ENCODE results near the gene ADNP. TPM values are rescaled to one million over a fixed set of nuclear protein-coding genes. Genes with fewer than 3 reads are reported as not detected.
A peak's percentile ranks its signal among the peaks of the same experiment; 100 is the strongest.

The ADNP gene
- total and polyA plus RNA-seq, 2 of the 13 experiments (the other 11 are each of a cell fraction or from before 2014, with no cell fraction given): 21.0 to 21.5 TPM

DNA sequence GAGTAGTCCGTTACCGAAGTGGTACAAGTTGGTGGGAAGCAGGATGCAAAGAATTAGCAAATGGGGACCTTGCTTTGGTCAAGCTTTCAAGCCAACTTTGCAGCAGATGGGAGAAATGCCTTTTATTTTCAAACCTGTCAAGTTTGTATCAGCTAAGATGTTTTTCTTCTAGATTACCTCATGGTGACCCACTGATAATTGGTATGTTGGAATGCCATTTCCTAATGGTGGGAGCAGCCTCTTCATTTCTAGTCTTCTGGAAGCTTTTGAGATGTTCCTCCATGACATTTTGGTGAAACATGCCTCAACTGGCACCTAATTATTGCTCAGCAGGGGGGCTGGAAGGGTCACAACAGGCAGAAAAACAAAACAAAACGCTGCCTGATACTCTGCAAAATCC, 43.7 kb downstream of the ADNP start:
- Histone ChIP-seq H2AFZ (ENCODE audit: low read length) (no peak overlapping the region), H3K4me1 (ENCODE audit: insufficient read depth, low read length) (no peaks in the 10 kb centered on the region), H3K27ac (ENCODE audit: extremely low read length, insufficient read depth, low read length) (no peak overlapping the region), H3K79me2 (ENCODE audit: insufficient read depth, low read length) (no peaks in the 10 kb centered on the region), H3K9ac (ENCODE audit: insufficient read depth, low read depth, low read length) (no peak overlapping the region), H4K20me1 (ENCODE audit: insufficient read depth, low read length) (peaks cover 3% of the 10 kb centered on the region; the same call in 1 of the 2 replicates), H3K4me2 (ENCODE audit: low read depth, low read length) (no peak overlapping the region), H3K36me3 (replicated peaks in 1 of 2; ENCODE audit: control insufficient read depth in 1 of 2, insufficient read depth in 2 of 2, low read length in 2 of 2) (peaks cover 11 to 36% of the 10 kb centered on the region in 2 experiments), H3K27me3 (ENCODE audit: control insufficient read depth in 1 of 2, insufficient read depth in 2 of 2, low read length in 2 of 2) (no peaks in the 10 kb centered on the region), H3K4me3 (replicated peaks in 1 of 3; ENCODE audit: insufficient read depth in 1 of 3, low read depth in 2 of 3, low read length in 3 of 3) (no peak overlapping the region), H3K9me3 (ENCODE audit: low read length) (no peaks in the 10 kb centered on the region)
- no peak for TF ChIP-seq ZNF670 (CRISPR knock-in tag; IDR thresholded peaks at IDR 0.05; ENCODE audit: borderline replicate concordance)
- TF ChIP-seq LRRFIP1 (CRISPR knock-in tag; conservative IDR thresholded peaks at IDR 0.05): no peak
- TF ChIP-seq POLR2A (IDR thresholded peaks at IDR 0.05; ENCODE audit: insufficient read depth in 1 of 2, low read depth in 2 of 2, low read length in 2 of 2): 0 out of 4 replicates have a peak, but pooled peaks of 1 of the 2 experiments have one; percentile 4
- TF ChIP-seq POLR2AphosphoS5 (IDR thresholded peaks at IDR 0.05; ENCODE audit: low read depth, low read length): peak; percentile 45; the same call in 1 of the 2 replicates
- POLR2A ChIA-PET: no interaction called here
- no peak for ATAC-seq
- BruUV-seq (replicated peaks): no TSS peak
- FAIRE-seq: no peak
- intact Hi-C loops (cut with micrococcal nuclease; ENCODE audit: unreplicated experiment): no loop called here
- CTCF ChIA-PET (ENCODE audit: low intra/inter-chr PET ratio, low total read pairs): no interaction called here
- DNase-seq (ENCODE audit: low spot score): no peak
- in situ Hi-C loops (cut with HindIII; ENCODE audit: extremely low pct_ligation_motif_present, low pct_unique_long_range_greater_than_20kb): no loop called here
- 99% methylated on average over 3 of the region's 3 CpGs for WGBS (ENCODE audit: low lambda C conversion rate)

GRCh38 chr20:50886184-50886790, 45.0 kb downstream of the ADNP start:
- DNase-seq (ENCODE audit: low spot score) (no peak), FAIRE-seq (no peak), ATAC-seq (peak; percentile 8; the same call in 2 of the 3 replicates)
- Histone ChIP-seq H3K27me3 (ENCODE audit: control insufficient read depth in 1 of 2, insufficient read depth in 2 of 2, low read length in 2 of 2) (no peaks in the 10 kb centered on the region), H3K79me2 (ENCODE audit: insufficient read depth, low read length) (no peaks in the 10 kb centered on the region), H3K4me3 (replicated peaks in 1 of 3; ENCODE audit: insufficient read depth in 1 of 3, low read depth in 2 of 3, low read length in 3 of 3) (no peak overlapping the region), H3K4me2 (ENCODE audit: low read depth, low read length) (no peak overlapping the region), H3K27ac (ENCODE audit: extremely low read length, insufficient read depth, low read length) (no peak overlapping the region), H2AFZ (ENCODE audit: low read length) (no peak overlapping the region), H3K36me3 (replicated peaks in 1 of 2; ENCODE audit: control insufficient read depth in 1 of 2, insufficient read depth in 2 of 2, low read length in 2 of 2) (peaks cover 5 to 23% of the 10 kb centered on the region in 2 experiments), H3K4me1 (ENCODE audit: insufficient read depth, low read length) (no peaks in the 10 kb centered on the region), H3K9ac (ENCODE audit: insufficient read depth, low read depth, low read length) (no peak overlapping the region), H4K20me1 (ENCODE audit: insufficient read depth, low read length) (peaks cover 3% of the 10 kb centered on the region; the same call in 1 of the 2 replicates), H3K9me3 (ENCODE audit: low read length) (no peaks in the 10 kb centered on the region)
- no TSS peak for BruUV-seq (replicated peaks)
- ChIA-PET POLR2A (interaction anchor here (1.4 to 2.5 kb wide), 2 partner anchors 9 to 15 kb away, joined by 5 to 10 read pairs; no protein-coding TSS in a partner anchor), CTCF (ENCODE audit: low intra/inter-chr PET ratio, low total read pairs) (no interaction called here)
- intact Hi-C loops (cut with micrococcal nuclease; ENCODE audit: unreplicated experiment) (no loop called here), in situ Hi-C loops (cut with HindIII; ENCODE audit: extremely low pct_ligation_motif_present, low pct_unique_long_range_greater_than_20kb) (no loop called here)
- 97% methylated on average over 12 of the region's 12 CpGs for WGBS (ENCODE audit: low lambda C conversion rate)
- TF ChIP-seq RBM22 (optimal IDR thresholded peaks at IDR 0.05; ENCODE audit: low read length): peak; percentile 81
- no peak for TF ChIP-seq NFRKB (IDR thresholded peaks at IDR 0.05)
- TF ChIP-seq HNRNPLL (IDR thresholded peaks at IDR 0.05; ENCODE audit: low read depth, low read length, poor library complexity, severe bottlenecking): no peak
- TF ChIP-seq PAF1 (CRISPR knock-in tag; IDR thresholded peaks at IDR 0.05): 0 out of 2 replicates have a peak, but pooled peaks have one; percentile 3
- no peak for TF ChIP-seq MBD4 (IDR thresholded peaks at IDR 0.05; ENCODE audit: borderline replicate concordance, low read length)
- 0 out of 2 replicates have a peak, but pooled peaks have one; percentile 31 for TF ChIP-seq ZNF343 (CRISPR knock-in tag; IDR thresholded peaks at IDR 0.05)
- TF ChIP-seq, protein P1, sequence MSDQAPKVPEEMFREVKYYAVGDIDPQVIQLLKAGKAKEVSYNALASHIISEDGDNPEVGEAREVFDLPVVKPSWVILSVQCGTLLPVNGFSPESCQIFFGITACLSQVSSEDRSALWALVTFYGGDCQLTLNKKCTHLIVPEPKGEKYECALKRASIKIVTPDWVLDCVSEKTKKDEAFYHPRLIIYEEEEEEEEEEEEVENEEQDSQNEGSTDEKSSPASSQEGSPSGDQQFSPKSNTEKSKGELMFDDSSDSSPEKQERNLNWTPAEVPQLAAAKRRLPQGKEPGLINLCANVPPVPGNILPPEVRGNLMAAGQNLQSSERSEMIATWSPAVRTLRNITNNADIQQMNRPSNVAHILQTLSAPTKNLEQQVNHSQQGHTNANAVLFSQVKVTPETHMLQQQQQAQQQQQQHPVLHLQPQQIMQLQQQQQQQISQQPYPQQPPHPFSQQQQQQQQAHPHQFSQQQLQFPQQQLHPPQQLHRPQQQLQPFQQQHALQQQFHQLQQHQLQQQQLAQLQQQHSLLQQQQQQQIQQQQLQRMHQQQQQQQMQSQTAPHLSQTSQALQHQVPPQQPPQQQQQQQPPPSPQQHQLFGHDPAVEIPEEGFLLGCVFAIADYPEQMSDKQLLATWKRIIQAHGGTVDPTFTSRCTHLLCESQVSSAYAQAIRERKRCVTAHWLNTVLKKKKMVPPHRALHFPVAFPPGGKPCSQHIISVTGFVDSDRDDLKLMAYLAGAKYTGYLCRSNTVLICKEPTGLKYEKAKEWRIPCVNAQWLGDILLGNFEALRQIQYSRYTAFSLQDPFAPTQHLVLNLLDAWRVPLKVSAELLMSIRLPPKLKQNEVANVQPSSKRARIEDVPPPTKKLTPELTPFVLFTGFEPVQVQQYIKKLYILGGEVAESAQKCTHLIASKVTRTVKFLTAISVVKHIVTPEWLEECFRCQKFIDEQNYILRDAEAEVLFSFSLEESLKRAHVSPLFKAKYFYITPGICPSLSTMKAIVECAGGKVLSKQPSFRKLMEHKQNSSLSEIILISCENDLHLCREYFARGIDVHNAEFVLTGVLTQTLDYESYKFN (CRISPR knock-in tag; conservative IDR thresholded peaks at IDR 0.05): no peak
- 0 out of 2 replicates have a peak, but pooled peaks have one; percentile 53 for TF ChIP-seq ZNF558 (CRISPR knock-in tag; IDR thresholded peaks at IDR 0.05; ENCODE audit: borderline replicate concordance)
- TF ChIP-seq POLR2G (IDR thresholded peaks at IDR 0.05; ENCODE audit: low read depth, low read length): 0 out of 2 replicates have a peak, but pooled peaks have one; percentile 23

Measured in HepG2 (cell line).